Stimulated activated CD8-positive, alpha-beta memory T cell treated with anti-CD3 and anti-CD28 coated beads, Interleukin-7, amount 100 ng/mL, for 24 hours (primary cell): ENCODE data around the gene TMEM147.

Experiments used
- DNase-seq: peaks from one replicate; pipeline ENCODE4 v3.0.0-alpha.2; 2020; ENCODE audit warnings: low read depth

TMEM147 gene

DNA sequence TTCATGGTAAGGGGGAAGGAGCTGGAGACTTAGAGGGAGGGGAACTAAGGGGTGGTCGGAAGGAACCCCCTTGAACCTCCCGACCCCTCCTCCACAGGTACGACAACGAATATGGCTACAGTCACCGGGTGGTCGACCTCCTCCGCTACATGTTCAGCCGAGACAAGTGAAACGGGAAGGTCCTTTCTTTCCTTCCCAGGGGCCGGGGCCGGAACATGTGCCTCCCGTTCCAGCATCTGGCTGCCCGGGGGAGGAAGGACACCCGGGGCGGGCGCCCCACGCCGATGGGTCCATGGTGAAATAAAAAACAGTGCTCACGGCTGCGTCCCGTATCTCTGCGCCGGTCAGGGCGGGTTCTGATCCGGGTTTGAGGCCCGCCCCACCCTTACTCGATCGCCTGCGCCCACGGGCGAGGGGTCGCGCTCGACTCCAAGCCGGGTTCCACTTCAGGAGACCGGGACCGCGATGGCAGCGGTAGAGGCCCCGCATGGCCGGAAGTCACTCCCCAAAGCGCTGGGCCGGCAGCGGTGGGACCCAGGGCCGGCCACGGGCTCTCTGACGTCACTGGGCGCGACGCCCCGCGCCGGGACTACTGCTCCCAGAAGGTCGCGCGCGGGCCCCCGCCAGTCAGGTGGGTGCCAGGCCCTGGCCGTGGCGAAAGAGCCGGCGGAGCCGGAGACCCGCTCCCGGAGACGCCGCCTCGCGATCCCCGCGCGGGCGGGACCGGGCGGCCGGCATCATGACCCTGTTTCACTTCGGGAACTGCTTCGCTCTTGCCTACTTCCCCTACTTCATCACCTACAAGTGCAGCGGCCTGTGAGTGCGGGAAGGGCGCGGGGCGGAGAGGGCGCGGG lies at the start of gene TMEM147:
Gene TMEM147, plus strand, starts transcription at position 626 of the 854 bp plus-strand sequence. Its CDS starts 114 bp downstream, at position 740.
- DNase-seq = peak; percentile 66

DNA sequence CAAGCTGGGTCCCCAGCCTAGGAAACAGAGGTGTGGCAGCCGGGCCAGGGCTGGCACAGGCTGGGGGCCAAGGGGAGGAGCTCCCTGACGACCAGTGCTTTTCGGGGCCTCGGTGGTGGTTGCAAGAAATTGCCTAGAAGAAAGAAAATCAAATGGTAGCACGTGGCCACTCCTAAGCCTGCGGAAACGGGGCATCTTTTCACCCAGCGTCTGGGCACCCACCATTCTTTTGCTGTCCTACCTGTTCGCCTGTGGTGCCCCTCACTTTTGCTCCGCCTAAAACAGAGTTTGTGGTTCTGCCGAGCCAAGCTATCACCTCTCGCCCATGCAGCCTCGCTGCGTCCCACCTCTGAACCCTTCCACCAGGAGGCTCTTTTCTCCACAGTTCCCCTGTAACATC lies 48.0 kb upstream of the TMEM147 start:
- no peak for DNase-seq

- DNase-seq = no peak
Observed at GRCh38 chr19:35498220-35498619, 47.2 kb upstream of the TMEM147 start.

DNA sequence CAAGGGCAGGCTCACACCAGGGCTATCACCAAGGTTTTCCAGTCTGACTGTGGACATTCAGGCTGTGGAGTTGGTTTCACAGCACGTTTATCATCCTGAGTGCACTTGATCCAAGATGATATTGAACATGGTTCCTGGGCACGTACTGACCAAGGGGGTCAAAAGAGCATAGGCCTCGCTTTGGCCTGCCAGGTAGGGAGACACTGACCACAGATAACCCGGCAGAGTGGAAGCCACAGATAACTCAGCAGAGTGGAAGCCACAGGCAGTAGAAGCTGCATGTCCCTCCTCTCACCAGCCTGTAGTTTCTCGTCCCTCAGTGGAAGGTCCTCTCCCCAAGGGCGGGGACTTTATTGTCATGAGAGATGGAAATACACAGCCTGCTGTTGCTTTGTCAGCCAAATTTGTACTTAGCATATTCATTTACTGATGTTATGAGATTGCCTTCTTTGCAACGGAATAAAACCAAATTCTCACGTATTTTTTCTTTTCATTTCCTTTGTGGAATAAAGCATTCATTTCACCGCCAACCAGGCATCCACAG lies 46.4 kb upstream of the TMEM147 start:
- no peak for DNase-seq

DNA sequence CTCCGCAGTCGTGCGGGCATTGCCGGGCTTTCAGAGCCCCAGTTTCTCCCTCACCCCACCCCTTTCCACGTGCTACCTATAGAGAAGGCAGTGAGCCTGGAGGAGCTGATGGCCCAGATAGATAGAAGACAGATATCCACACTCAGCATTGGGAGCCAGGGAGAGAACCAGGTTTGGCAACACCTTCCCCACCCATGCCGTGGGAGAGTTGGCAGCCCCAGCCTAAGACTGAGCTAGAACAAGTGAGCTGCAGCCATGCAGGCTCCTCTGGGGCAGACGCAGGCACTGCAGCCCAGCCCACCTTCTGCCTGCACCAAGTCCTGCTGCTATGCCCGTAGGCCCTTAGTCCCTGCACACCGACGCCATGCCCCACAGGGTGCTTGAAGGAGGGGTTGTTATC lies 44.8 kb upstream of the TMEM147 start:
- DNase-seq = no peak

DNA sequence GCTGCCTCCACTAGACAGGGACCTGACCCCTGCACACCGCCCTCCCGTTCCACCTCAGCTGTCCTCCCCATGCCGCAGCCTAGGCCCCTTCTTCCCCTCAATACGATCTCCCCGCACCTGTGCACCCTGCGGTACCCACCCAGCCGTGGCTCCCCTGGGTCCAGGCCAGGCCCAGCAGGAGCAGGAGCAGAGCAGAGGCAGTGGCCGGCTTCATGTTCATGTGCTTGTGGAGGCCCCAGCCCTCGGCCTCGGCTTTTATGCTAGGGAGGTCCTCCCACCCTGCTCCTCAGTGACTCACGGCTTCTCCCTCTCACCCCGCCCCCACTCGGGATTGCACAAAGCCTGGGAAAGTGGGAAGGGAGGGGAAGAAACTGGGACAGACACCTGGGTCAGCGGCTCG lies 43.7 kb upstream of the TMEM147 start:
- no peak for DNase-seq

DNA sequence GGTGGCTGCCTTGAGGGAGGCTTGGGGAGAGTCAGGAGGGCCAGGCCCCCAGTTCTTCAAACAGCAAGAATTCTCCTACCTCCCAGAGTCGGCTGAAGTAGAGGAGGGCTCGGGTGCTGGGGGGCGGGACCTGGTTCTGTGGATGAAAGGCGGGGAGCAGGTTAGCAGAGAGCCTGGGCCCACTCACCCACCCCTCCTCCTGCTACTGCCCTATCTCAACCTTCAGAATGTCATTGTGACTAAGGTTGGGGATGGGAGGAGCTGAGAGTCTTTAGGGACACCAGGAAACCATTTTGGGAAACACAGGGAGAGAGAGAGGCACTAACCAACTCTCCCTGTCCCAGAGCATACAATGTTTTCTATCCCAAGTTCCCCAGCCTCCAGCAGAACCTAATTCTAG lies 42.7 kb upstream of the TMEM147 start:
- no peak for DNase-seq

- DNase-seq = no peak
Observed at GRCh38 chr19:35506011-35506410, 39.4 kb upstream of the TMEM147 start.

DNA sequence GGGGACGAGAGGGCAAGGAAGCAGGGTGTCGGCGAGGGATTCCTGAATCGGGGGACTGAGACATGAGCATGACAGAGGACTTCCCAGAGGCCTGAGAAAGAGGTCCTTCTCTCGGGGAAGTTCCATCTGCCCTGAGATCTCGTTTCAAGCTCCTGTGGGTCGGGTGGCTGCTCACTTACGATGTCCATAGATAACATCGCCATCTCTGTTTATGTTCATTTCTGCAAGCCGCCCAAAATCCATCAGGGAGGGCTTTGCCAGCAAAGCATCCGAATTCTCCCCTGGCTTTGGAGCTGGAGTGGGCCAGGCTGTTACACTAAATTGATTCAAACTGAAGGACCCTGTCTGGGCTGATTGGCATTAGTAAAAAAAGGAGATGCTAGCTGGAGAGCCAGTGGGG lies 37.9 kb upstream of the TMEM147 start:
- DNase-seq = no peak

DNA sequence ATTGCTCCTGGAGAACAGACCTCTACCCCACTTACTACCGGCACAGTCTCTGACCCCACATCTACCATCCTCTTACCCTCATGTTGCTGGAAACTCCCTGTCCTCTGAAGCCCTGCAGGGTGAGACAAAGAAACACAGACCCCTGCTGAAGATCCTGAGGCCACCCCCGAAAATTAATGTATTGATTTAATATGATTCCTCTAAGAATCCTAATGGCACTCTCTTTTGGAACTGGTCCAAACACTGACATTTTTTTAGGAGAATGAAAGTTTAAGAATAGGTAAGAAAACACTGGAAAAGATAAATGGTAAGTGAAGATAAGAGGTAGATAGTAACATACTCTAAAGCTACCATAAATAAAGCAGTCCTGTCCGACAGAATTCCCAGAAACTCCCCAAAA lies 37.3 kb upstream of the TMEM147 start:
- no peak for DNase-seq

DNA sequence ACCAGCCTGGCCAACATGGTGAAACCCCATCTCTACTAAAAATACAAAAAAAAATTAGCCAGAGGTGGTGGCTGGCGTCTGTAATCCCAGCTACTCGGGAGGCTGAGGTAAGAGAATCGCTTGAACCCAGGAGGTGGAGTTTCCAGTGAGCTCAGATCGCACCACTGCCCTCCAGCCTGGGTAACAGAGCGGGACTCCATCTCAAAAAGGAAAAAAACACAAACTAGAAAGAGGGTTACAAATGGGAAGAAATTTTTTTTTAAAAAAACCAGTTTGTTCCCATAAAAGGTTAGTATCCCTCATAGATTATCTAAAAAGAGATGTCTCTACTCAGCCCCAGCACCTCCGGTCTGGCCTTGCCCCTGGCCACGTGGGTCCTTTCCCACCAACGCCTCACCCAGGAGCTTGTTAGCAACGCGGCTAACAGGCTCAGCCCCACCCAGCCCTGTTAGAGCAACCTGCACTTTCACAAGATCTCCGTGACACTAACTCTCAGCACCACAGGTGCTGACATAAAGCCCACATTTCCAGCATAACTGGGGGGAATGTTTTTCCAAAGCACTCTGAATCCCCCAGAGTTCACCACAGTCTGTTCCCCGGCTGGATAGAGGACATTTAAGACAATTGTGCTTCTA lies 36.3 kb upstream of the TMEM147 start:
- DNase-seq = no peak

DNA sequence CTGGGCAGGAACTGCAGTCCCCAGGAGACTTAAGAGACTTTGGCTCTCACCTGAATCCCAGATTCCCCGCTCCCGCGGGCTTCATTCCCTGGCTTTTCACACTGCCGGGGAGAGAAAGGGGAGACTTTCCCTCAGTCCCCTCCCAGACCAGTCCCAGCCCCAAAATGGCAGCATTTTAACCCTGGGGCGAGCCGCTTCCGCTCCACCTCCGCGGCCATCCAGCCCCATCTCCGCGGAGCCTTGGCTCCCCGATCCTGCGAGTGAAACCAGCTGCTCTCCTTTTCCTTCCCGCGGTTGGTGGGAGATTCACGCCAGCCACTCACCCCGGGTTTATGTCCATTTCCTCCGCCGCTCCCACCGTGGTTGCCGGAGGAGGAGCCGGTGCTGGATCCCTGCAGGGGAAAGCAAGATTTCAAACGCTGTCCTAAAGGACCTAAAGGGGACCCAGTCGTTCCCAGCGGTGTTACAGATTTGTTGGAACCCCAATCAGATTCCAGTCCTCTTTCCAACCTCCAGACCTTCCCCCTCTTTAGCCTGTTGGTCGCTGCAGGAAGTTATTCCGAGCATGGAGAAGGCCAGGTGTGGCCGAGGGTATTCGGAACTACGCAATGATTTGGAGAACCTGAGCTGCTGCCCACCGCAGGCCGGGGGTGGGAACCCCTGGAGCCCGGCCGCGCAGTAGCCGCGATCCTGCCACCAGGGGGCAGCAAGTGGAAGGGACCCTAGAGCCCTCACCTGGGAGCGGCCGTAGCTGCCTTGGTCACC lies 35.4 kb upstream of the TMEM147 start:
- DNase-seq = peak; percentile 62

DNA sequence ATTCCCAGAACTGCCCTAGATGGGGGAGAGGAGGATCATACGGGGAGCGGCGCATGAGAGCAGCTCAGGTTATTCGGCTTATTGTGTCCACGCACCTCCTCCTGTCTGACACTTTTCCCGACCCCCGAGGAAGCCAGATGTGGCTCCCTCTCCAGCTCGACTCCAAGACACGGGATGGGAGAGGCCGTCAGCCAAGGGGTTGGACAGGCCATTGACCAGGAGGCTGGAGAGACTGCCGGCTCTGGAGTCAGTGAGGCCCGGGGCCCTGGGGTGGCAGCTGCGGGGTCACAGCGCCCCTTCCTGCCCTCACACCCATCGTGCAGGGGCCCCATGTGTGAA lies 34.8 kb upstream of the TMEM147 start:
- no peak for DNase-seq

DNA sequence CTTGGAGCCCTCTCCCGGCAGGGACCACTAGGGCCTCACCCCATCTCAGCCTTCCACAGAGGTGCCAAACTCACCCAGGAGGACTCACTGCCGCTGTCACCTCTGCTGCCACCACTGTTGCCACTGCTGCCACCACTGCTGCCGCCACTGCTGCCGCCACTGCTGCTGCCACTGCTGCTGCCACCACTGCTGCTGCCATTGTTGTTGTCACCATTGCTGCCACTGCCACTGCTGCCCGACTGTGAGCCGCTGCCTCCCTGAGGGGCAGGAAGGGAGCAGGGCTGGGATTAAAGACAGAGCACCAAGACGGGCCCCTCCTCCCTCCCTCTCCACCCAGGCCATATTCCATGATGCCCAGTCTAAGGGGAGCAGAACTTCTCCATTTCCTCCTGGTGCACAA lies 34.1 kb upstream of the TMEM147 start:
- no peak for DNase-seq

GRCh38 chr19:35512831-35513627 lies 32.4 kb upstream of the TMEM147 start:
- no peak for DNase-seq

DNA sequence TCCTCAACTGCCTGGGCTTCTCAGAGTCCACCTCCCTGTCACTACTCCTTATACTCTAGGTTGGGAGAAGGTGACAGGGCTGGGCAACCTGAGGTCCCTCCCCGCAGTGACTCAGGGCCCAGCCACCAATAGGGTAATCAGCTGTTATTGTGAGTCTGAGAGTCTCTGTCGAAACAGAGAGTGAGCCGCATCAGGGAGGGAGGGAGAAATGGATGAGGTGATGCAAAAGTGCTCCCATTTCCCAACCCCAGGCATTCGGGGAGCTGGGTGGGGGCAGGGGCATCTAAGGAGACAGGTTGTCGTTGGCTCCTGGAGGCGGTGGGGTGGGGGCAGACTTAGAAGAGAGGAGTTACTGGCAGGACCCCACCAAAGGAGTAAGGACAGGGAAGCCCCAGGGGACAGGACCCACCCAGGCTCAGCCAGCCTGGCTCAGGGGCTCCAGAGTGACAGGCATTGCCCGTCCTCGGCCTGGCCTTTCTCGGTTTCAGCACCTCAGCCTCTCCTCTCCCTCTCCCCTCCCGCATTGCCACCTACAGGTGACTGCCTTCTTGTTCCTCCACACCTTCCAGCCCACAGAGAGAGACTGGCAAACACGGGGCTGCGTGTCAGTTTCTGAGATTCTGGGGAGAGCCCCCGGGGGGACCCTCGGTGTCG lies 31.7 kb upstream of the TMEM147 start, which contains the start of gene DMKN:
Gene DMKN, minus strand, starts transcription at position 22 of the 654 bp plus-strand sequence. CDS start 174 bp downstream, outside the sequence.
- DNase-seq = no peak

- DNase-seq = no peak
Observed at GRCh38 chr19:35514282-35514809, 31.1 kb upstream of the TMEM147 start.

DNA sequence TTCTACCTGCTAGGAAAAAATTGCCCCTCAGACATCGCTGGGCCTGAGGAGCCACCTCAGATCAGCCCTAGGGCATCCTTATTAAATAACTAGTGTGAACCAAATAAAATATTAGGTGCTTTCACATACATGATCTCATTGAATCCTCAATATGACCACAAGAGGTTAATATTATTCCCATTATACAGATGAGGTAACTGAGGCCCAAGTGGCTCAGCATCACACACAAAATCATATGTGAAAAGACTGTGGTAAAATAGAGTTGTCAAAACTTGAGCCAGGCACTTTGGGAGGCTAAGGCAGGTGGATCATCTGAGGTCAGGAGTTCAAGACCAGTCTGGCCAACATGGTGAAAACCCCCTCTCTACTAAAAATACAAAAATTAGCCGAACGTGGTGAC lies 29.1 kb upstream of the TMEM147 start:
- DNase-seq = no peak

- no peak for DNase-seq
Observed at GRCh38 chr19:35517342-35517741, 28.1 kb upstream of the TMEM147 start.

- no peak for DNase-seq
Observed at GRCh38 chr19:35518313-35518712, 27.1 kb upstream of the TMEM147 start.

DNA sequence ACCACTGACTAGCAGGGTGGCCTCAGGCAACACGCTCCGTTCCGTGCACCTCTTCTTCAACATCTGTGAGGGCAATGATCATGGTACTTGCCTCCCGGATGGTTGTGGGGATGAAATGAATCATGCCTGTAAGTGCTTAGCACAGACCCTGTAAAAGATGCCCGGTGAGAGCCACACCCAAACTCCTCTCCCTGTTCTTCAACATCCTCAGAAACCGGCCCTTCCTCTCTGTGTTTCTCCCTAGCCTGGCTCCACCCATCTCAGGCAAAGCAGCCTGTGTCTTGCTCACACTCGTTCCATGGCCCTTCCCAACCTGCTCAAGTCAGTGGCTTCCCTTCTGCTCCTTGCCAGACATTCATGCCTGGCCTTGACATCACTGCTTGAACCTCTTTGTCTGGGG lies 26.1 kb upstream of the TMEM147 start:
- DNase-seq = no peak
